Measurements from ENCODE around the gene ROPN1L. TPM values are rescaled to one million over a fixed set of nuclear protein-coding genes. Genes with fewer than 3 reads are reported as not detected.

The ROPN1L gene
- total RNA-seq (2014; rRNA removed; shearing (Covaris generic)), result 3.9 and 5.3 TPM in 2 replicates

GRCh38 chr5:10441083-10441991, at the start of gene ROPN1L:
TSS of gene ROPN1L (plus strand) at chr5:10441879. CDS start at chr5:10442168, 289 bp downstream.

Small RNA genes within 50 kb of the gene (small RNA-seq; reads per million reads assigned to genes)
- not detected for gene MIR6131

Other genes starting within 250 kb of the ROPN1L start
- 7.5 and 9.6 TPM in 2 replicates for gene ATPSCKMT, start 192.0 kb upstream of the ROPN1L start, total RNA-seq (2014; rRNA removed; shearing (Covaris generic))
- gene CCT5, start 191.6 kb upstream of the ROPN1L start, total RNA-seq (2014; rRNA removed; shearing (Covaris generic)), result 916 and 961 TPM in 2 replicates
- 5.1 and 6.8 TPM in 2 replicates for gene CMBL, start 134.0 kb upstream of the ROPN1L start, total RNA-seq (2014; rRNA removed; shearing (Covaris generic))
- 51.9 and 55.7 TPM in 2 replicates for gene MARCHF6, start 88.2 kb upstream of the ROPN1L start, total RNA-seq (2014; rRNA removed; shearing (Covaris generic))
- gene ANKRD33B, start 122.2 kb downstream of the ROPN1L start, total RNA-seq (2014; rRNA removed; shearing (Covaris generic)), result 11.8 and 13.6 TPM in 2 replicates